Measurements from ENCODE around the gene DNAJC5G. TPM values are rescaled to one million over a fixed set of nuclear protein-coding genes. Genes with fewer than 3 reads are reported as not detected.

The DNAJC5G gene
- total and polyA plus RNA-seq, 2 donors (not counting 1 experiment from before 2014, with no cell fraction given): not detected

- no peak overlapping the region for H3K9ac ChIP-seq (ENCODE audit: low read length)
- POLR2A ChIA-PET: no interaction called here
- no peak overlapping the region for H3K4me3 Mint-ChIP-seq
- no peak overlapping the region for H3K4me2 ChIP-seq (replicated peaks; ENCODE audit: low read depth, low read length, poor library complexity, severe bottlenecking)
- no peaks in the 10 kb centered on the region for H3K36me3 ChIP-seq (replicated peaks in 1 of 2; ENCODE audit: control extremely low read depth in 1 of 2, control insufficient read depth in 1 of 2, extremely low read depth in 1 of 2, insufficient read depth in 2 of 2, low read length in 1 of 2)
- H3K27ac Mint-ChIP-seq: no peak overlapping the region
- peaks cover 2% of the 10 kb centered on the region for H3K4me1 Mint-ChIP-seq
- ATAC-seq (ENCODE audit: low read depth) (no peak), DNase-seq (no peak)
- no CpG with 5 or more reads among the region's 3 CpGs for WGBS (ENCODE audit: insufficient coverage)
- no peak for TF ChIP-seq EZH2 (IDR thresholded peaks at IDR 0.05; ENCODE audit: borderline replicate concordance, insufficient read depth, low read depth, low read length, poor library complexity, severe bottlenecking)
- no peak for TF ChIP-seq CTCF (IDR thresholded peaks at IDR 0.05)
- peaks cover 21% of the 10 kb centered on the region for H3K27me3 Mint-ChIP-seq
- CTCF ChIA-PET: interaction anchor here (1.6 to 1.9 kb wide), 2 partner anchors 14 to 327 kb away, joined by 6 to 7 read pairs; no protein-coding TSS in a partner anchor
- intact Hi-C loops (cut with micrococcal nuclease): no loop called here
- H3K9me3 Mint-ChIP-seq (ENCODE audit: insufficient read depth): no peaks in the 10 kb centered on the region
- H3K4me1 ChIP-seq (ENCODE audit: control insufficient read depth in 2 of 2, insufficient read depth in 2 of 2, low read length in 2 of 2): peaks cover 5 to 10% of the 10 kb centered on the region in 2 donors
- H3K4me3 ChIP-seq (ENCODE audit: control extremely low read depth in 1 of 5, extremely low read depth in 1 of 5, insufficient read depth in 1 of 5, low read depth in 2 of 5, low read length in 4 of 5): no peak overlapping the region
- no peak overlapping the region for H3K27ac ChIP-seq (ENCODE audit: low read length in 2 of 2)
- H2AFZ ChIP-seq (ENCODE audit: insufficient read depth, low read depth, low read length, poor library complexity, severe bottlenecking): no peak overlapping the region
- H3K9me3 ChIP-seq (ENCODE audit: control extremely low read depth in 1 of 3, control insufficient read depth in 2 of 3, insufficient read depth in 1 of 3, low read length in 2 of 3): no peaks in the 10 kb centered on the region
- no peaks in the 10 kb centered on the region for H4K20me1 ChIP-seq (ENCODE audit: control insufficient read depth, insufficient read depth, low read length, poor library complexity, severe bottlenecking)
- H3K79me2 ChIP-seq (ENCODE audit: control insufficient read depth, insufficient read depth, low read length): no peaks in the 10 kb centered on the region
- peaks cover 0 to 6% (median 0%) of the 10 kb centered on the region in 4 experiments for H3K27me3 ChIP-seq (replicated peaks in 1 of 4; ENCODE audit: control extremely low read depth in 1 of 4, control insufficient read depth in 3 of 4, insufficient read depth in 4 of 4, low read length in 3 of 4)
Observed at GRCh38 chr2:27288610-27289009, 13.4 kb downstream of the DNAJC5G start.

- Mint-ChIP-seq H3K4me1 (peaks cover 2% of the 10 kb centered on the region), H3K27ac (no peak overlapping the region), H3K27me3 (peaks cover 15% of the 10 kb centered on the region), H3K9me3 (ENCODE audit: insufficient read depth) (no peaks in the 10 kb centered on the region), H3K4me3 (no peak overlapping the region)
- ChIA-PET POLR2A (no interaction called here), CTCF (interaction anchor here (1.8 to 5.4 kb wide), 2 partner anchors 10 to 13 kb away, joined by 11 to 47 read pairs; partner anchors contain the start of gene TRIM54)
- Histone ChIP-seq H3K4me1 (ENCODE audit: control insufficient read depth in 2 of 2, insufficient read depth in 2 of 2, low read length in 2 of 2) (peaks cover 5 to 10% of the 10 kb centered on the region in 2 donors), H3K27ac (ENCODE audit: low read length in 2 of 2) (no peak overlapping the region), H3K9ac (ENCODE audit: low read length) (no peak overlapping the region), H3K9me3 (ENCODE audit: control extremely low read depth in 1 of 3, control insufficient read depth in 2 of 3, insufficient read depth in 1 of 3, low read length in 2 of 3) (no peaks in the 10 kb centered on the region), H3K4me3 (ENCODE audit: control extremely low read depth in 1 of 5, extremely low read depth in 1 of 5, insufficient read depth in 1 of 5, low read depth in 2 of 5, low read length in 4 of 5) (no peak overlapping the region), H3K79me2 (ENCODE audit: control insufficient read depth, insufficient read depth, low read length) (no peaks in the 10 kb centered on the region), H4K20me1 (ENCODE audit: control insufficient read depth, insufficient read depth, low read length, poor library complexity, severe bottlenecking) (no peaks in the 10 kb centered on the region), H3K36me3 (replicated peaks in 1 of 2; ENCODE audit: control extremely low read depth in 1 of 2, control insufficient read depth in 1 of 2, extremely low read depth in 1 of 2, insufficient read depth in 2 of 2, low read length in 1 of 2) (no peaks in the 10 kb centered on the region), H2AFZ (ENCODE audit: insufficient read depth, low read depth, low read length, poor library complexity, severe bottlenecking) (peak overlapping the region; percentile 16), H3K27me3 (replicated peaks in 1 of 4; ENCODE audit: control extremely low read depth in 1 of 4, control insufficient read depth in 3 of 4, insufficient read depth in 4 of 4, low read length in 3 of 4) (peaks cover 0 to 6% (median 0%) of the 10 kb centered on the region in 4 experiments), H3K4me2 (replicated peaks; ENCODE audit: low read depth, low read length, poor library complexity, severe bottlenecking) (peak overlapping the region; percentile 8)
- intact Hi-C loops (cut with micrococcal nuclease): no loop called here
- DNase-seq (no peak), ATAC-seq (ENCODE audit: low read depth) (no peak)
- no CpG with 5 or more reads among the region's 5 CpGs for WGBS (ENCODE audit: insufficient coverage)
- no peak for TF ChIP-seq EZH2 (IDR thresholded peaks at IDR 0.05; ENCODE audit: borderline replicate concordance, insufficient read depth, low read depth, low read length, poor library complexity, severe bottlenecking)
- TF ChIP-seq CTCF (IDR thresholded peaks at IDR 0.05): no peak
Observed at GRCh38 chr2:27290549-27290948, 15.3 kb downstream of the DNAJC5G start.

Measured in B cell (primary cell).